DMS 273 (cell line): ENCODE results near the gene MRPL43.

Source experiments
- DNase-seq: peaks from one replicate; lab custom pipeline; 2025; ENCODE audit not compliant: unreplicated experiment; lab: John Stamatoyannopoulos, UW

The MRPL43 gene

DNA sequence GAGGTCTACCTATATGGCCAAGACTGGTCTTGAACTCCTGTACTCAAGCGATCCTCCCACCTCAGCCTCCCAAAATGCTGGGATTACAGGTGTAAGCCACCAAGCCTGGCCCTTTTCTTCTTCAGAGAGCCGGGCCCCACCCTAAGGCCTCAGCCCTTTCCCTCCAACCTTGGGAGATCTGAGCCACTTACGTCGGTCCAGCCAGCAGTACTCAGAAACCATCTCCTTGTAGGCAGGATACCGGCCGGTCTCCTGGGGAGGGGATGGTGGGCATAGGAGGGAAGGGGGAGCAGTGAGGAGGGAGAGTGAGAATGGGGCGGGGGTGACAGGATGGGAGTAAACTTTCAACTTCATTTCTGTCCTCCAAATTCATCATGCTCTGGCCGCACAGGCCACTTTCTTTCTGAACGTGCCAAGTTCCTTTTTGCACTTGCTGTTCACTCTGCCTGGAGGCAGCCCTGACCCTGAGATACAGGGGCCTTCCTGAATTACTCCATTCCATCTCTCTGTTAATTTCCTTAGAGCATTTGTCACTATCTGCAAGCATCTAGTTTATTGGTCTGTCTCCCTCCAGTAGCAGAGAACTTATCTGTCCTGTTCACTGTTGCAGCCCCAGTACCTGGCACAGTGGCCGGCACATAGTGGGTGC, 33.3 kb upstream of the MRPL43 start:
- no peak for DNase-seq

DNA sequence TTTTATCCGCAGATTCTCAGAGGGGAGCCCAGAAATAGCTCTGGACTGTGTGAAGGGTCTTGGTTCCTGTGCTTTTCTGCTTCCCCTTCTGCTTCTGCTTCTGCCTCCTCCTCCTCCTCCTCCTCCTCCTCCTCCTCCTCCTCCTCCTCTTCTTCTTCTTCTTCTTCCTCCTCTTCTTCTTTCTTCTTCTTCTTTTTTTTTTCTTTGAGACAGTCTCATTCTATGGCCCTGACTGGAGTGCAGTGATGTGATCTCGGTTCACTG, 32.1 kb upstream of the MRPL43 start:
- no peak for DNase-seq

DNA sequence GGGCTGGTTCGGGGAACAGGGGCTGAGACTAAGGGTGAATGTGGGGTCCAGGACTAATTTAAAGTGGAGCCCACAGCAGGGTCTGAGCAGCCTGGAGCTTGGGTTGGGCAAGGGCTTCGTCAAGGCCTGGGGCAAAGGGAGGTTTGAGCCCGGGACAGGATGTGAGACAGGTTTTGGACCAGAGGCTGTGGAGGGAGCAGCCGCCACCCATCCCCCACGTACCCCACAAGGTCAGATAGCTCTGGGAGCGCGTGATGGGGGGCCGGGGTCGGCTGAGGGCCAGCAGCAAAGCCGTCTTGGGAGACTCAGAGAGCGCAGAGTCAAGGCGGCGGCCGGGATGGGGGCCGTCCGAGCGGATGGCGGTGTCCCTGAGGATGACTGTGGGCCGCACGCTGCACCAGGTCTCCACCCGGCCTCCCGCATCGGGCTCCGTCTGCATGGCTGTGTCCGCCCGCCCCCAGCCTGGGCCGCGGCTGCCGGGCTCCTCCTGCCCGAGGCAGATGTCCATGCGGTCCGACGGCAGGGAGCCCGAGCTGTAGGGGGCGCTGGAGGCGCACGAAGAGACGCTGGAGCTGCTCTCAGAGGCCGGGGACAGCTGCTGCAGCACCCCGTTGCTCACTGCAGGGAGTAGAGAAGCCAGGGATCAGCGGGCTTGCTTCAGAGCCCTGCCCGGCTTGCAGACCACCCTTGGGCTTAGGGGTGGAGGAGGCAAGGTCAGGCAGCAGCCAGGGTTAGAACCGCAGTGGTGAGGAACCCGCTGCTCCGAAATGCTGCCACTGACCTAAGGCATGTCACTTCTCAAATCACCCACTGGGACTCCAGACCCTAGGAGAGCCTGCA, 31.5 kb upstream of the MRPL43 start:
- peak; percentile 93 for DNase-seq

DNA sequence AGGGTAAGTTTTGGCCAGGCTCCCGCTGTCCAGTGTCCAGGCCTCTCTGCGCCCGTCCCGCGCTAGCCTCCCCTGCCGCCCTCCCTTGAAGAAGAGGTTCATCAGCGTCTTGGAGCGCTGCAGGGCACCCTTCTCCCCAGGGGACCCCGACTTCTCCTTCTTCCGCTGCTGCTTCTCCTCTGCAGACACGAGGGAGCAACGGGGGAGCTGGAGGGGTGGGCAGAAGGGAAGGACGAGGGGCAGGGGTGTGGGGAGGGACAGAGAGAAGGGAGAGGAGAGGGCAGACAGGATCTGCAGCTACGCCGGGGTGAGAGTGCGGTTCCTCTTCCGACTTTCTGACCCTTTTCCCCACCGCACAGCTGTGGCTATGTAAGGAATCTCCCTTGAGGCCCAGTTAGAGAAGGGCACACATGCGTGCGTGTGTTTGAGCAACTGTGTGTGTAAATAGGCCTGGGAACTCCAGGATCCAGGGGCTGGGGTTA, 30.9 kb upstream of the MRPL43 start:
- DNase-seq: peak; percentile 27

DNA sequence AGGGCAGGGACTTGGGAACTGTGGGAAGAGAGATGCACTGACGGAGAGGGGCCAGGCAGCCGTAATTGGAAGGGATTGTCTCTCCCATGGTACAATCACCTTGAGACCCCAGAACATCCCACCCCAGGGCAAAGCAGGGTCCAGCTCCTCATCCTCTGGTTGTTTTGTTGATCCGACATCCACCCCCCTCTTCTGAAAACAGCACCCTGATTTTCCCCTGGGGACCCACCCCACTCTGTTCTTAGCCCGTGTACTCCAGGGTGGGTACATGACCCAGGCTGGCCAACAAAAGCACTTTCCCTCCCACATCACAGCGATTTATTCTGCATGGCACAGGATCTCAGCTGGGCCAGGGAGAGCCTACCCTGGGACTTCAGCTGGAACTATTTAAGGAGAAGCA, 29.5 kb upstream of the MRPL43 start:
- no peak for DNase-seq

DNA sequence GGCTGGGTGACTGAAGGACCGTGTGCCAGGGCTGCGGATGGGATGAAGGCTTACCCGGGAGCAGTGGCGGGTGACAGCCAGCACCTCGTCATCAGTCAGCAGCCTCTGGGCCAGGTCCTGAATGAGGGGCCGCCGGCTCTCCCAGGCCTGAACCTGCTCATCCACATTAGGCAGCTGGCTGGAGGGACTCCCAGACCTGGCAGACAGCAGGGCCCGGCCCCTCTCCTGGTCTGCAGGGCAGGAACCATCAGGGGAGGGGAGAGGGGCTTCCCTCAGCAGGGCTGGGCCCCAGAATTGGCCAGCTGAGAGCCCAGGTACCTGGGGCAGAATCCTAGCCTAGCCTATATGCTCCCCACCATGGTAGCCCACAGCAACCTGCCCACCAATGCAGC, 28.3 kb upstream of the MRPL43 start:
- no peak for DNase-seq

DNA sequence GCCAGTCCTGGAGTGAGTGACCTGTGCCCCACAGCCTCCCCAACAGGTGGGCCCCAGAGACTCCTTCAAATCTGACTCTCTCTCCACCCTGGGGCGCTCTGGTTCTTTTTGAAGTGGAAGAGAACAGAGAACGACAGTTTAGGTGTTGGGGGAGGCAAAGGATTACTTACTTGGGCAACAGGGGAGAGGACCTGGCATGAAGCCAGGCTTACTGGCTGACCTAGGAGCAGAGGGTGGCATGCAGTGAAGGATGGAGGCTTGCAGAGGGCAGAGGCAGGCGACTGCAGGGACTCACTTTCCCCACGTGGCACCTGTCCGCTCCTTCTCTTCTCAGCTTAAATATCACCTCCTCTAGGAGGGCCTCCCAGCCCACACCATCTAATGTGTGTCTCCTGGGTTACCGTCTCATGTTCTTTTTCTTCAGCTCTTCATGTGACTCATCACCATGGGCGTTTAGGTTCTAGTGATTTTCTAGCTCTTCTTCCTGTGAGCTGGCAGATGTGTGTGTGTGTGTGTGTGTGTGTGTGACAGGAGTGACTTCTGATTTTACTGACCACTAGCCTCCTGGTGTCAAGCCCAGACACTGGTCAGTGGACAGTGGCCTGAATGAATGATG, 27.8 kb upstream of the MRPL43 start:
- DNase-seq: peak; percentile 26

DNA sequence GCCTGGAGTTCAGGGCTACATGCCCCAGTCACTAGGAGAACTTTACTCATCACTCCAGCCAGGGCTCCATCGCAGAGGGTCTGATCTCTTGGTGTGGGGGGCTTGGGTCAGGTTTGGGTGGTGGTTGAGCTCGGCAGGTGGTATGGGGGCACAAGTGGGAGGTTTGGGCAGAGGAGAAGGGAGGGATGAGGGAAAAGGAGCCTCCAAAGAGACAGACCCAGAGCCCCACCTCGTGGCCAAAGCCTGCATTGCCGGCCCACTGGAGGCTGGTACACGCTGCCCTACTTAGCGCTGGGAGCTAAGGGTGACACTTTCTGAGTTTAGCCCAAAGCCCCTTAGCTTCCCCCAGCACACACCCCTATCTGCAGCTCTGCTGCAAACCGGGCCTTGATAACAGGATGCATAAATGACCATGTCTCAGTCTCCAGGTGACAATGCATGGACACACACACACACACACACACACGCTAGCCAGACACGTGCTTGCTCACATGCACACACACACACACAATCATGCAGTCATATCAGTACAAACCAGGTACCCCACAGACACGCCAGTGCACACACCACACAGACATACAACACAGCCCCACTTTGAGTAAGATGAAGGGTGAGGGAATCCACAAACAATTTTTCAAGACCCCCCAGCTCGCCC, 27.1 kb upstream of the MRPL43 start:
- peak; percentile 85 for DNase-seq

DNA sequence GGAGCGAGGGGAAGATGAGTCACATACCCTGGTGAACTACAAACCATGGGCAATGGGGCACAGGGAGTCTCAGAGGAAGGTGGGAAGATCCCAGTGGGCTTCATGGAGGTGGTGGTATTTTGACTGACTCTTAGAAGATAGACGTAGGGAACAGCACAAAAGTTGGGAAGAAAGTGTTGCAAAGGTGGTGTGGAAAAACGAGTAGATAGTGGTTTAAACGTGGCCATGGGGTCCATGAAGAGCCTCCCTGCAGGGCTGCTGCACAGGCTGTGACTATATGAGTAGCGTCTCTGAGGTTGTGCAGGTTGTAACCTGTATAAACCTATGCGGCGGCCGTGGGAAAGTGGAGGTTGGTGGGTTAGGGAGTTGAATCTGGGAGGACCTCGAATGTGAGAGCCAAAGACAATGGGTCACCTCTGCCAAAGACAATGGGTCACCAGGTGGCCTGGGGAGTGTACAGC, 26.1 kb upstream of the MRPL43 start:
- no peak for DNase-seq

DNA sequence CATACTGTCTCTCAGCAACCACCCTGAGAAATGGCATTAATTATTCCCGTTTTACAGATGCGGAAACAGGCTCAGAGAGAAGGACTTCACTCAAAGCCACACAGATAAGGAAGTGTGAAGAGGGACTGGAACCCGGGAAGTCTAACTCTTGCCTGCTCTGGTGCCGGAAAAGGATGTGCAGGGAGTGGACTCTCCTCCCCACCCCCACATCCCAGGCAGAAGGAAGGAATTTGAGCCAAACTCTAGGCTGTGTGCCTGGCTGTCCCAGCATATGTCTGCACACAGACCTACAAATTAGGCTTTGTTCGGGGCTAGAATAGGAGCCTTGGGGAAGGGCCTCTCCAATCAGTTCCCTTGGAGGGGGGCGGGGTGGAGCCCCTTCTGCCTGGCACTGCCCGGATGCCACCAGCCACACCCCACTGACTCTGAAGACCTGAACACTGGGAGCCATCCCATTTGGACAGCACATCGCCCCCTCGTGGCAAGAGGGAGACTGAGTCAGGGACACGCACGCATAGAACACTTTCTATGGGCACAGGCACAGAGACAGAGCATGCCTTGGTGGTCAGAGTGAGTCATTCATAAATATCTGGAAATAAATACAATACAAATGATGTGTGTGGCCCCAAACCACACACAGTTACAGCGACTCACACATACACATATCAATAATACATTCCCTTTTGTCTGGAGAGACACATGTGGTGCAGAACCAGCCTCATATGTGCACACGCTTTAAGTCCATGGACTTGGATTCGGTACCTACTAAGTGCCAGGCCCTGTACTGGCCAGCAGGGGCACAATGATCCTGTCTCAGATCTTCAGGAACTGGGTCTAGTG, 25.4 kb upstream of the MRPL43 start:
- DNase-seq: peak; percentile 94

DNA sequence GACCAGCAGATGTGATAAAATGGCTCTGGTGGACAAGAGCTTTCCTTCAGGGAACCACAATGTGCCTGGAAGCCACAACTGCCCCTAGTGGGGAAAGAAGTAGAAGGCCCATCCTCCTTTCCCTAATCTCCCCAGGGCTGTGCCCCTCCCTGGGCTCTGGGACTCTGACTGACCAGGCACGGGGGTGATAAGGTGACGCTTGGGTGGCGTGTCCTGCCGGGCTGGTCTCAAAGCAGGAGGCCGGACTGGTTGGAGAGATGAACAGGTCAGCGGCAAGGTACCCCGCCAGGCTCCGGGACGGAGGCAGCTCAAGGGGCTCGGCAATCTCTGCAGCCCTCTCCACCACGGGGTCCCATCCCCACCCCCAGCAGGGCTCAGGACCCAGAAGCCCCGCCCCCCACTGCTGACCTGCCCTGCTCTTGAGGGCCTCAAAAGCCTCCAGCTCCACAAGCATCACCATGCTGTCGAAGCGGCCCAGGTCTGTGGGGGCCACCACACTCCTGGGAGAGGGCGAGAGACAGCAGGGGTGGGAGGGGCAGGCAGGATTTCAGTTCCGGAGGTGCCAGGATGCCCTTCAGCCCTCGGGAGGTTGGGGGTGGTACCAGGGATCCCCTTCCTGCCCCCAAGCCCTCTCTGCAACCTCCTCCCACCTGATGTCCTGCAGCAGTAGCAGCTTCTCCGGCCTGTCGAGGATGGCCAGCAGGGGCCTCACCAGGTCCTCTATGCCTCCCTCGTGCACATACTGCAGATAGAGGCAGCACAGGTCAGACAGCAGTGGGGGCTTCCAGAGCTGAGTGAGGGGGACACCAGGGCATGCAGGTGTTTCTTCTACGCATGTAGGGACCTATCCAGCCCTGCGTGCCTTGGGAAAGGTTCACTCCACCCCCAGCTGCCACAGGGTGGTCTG, 24.5 kb upstream of the MRPL43 start:
- peak; percentile 41 for DNase-seq

DNA sequence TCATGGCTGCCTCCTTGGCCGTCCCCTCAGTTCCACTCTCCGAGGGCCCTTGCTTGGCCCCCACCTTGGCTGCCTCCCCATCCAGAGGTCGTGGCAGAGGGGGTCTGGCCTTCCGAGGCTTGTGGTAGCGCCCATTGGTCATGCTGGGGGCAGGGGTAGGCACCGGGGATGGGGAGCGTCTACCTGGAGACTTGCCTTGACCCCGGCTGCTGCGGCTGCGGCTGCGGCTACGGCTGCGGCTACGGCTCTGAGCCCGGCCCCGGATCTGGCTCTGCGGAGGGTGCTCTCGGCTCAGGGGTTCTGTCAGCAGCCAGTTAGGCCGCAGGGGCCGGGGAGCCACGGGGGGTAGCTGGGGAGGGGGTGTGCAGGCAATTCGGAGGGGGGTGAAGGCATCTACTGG, 23.0 kb upstream of the MRPL43 start:
- DNase-seq: no peak

DNA sequence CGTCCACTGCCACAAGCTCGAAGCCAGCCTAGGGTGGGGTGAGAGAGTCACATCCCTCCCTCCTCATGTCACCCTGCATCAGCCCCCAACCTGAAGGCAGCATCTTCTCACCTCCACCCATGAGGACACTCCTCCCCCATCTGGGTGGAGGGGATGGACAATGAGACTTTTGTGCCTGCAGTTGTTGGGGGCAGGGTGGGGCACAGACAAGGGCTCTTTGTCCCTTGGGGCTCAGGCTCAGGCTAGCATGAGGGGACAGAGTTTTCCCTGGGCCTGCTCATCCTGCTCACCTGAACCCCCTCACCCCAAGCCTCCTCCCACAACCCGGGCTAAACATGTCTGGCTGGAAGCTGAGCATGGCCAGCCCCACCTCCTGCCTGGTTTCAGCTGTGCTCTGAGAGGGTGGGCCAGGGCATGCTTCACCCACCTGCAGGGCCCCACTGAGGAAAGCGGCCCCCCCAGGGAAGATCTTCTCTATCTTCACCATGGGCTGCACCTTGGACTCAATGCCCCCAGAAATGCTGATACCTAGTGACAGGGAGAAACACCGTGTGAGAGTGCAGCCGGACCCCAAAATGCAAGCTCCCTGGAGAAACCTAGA, 21.6 kb upstream of the MRPL43 start:
- DNase-seq: no peak

DNA sequence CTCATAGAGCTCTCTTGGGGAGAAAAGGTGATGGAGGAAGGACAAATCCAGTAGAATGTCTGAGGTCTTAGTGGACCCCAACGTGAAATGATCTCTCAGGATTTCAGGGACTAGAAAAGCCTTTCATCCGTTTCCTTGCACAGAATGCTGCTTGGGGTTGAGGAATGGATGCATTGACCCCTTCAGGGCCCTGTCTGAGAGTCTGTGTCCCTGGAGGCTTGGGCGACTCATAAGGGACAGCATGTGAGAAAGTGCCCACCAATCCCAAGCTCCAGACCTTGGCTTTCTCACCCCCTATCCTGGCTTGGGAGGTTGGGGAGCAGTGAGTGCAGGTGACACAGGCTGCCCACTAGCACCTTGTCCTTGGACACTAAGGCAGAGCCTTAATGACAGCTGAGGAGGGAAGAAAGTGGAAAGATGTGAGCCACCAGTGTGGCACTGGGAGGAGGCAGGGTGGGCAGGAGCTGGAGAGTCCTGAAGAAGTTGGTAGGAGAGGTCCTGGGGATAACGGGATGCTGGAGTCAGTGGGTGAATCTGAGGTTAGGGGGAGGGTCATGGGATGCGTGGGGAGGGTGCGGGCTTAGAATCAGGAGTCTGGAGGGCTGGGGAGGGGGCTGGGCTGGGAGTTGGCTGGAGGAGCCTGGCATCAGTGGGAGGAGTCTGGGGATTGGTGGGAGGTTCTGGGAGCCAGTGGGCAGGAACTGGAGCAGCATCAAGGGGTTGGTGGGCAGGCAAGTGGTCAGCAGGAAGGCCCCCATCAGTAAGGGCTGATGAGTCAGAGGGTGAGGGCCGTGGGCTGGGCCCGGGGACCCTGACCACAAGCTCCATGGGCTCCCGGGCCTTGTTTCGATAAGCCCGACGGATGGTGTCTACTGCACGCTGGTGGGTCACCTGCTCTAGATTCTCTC, 20.9 kb upstream of the MRPL43 start:
- no peak for DNase-seq

DNA sequence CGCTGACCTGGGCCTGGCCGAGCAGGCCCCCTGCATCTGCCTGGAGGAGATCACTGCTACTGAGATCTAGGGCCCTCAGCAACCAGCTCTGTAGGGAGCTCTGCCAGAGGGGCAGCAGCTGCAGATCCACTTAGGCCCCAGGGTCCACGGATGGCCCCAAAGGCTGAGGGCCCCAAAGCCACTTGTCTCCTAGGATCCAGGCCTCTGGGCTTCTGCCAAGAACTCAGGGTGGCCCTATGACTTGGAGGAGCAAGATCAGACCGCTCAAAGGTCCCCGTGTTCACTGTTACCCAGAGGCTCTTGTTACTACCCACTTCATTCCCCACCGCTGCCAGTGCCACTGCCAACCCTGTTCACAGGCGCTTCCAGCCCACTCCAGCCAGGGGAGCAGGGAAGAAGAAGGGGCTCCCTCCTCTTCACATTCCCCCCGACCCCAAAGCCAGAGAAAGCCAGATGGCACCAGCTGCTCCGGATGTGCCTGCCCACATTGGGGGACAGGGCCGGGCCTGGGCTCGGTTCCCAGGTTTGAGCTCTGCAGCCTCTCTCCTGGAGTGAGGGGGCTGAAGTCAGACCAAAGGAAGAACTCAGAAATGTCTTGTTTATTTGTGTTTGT, 19.9 kb upstream of the MRPL43 start:
- peak; percentile 87 for DNase-seq

DNA sequence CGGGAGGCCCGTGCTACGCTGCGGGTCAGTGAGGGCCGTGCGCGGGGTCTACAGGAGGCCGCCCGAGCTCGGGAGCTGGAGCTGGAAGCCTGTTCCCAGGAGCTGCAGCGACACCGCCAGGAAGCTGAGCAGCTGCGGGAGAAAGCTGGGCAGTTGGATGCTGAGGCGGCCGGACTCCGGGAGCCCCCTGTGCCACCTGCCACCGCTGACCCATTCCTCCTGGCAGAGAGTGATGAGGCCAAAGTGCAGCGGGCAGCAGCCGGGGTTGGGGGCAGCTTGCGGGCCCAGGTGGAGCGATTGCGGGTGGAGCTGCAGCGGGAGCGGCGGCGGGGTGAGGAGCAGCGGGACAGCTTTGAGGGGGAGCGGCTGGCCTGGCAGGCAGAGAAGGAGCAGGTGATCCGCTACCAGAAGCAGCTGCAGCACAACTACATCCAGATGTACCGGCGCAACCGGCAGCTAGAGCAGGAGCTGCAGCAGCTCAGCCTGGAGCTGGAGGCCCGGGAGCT, 19.3 kb upstream of the MRPL43 start:
- peak; percentile 87 for DNase-seq

DNA sequence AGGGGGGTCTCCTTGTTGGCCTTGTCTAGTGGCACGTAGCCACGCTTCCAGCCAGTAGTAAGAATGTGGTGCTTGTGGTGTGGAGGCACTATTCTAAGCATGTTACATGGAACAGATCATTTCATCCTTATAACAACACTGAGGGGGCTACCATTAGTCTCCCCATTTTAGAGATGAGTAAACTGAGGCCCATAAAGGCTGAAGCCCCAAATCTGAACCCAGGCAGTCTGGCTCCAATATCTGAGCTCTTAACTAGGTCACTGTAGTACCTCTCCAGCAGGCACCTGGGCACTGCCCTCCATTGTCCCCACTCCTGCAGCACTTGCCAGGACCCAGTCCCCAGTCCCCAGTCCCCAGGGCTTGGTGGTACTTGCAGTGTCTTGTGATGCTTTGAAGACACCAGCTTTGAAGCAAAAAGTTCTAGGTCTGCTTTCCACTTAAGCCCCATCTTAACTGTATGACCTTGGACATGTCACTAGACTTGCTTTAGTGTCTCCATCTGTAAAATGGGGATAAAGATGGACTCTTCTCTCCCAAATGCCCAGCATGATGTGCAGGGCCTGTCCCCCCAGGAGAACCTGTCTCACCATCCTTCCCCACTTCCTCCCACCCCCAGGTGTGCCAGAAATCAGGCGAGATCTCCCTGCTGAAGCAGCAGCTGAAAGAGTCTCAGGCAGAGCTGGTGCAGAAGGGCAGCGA, 18.7 kb upstream of the MRPL43 start:
- no peak for DNase-seq
